Small intestine (tissue), 7 donors: ENCODE results near the gene EPHA1. TPM values are rescaled to one million over a fixed set of nuclear protein-coding genes. Genes with fewer than 3 reads are reported as not detected.

ENCODE experiments used
- DNase-seq, 2 donors: peaks; one replicate each; pipeline versions ENCODE4 v3.0.0 to v3.0.0-alpha.2; 2013
- FAIRE-seq: peaks from 2 replicates; lab custom pipeline; 2012; peaks lifted over from hg19 to GRCh38; lab: Jason Lieb, UNC
- H3K27ac ChIP-seq, 3 donors: one replicate each; pipeline ENCODE4 v1.5.1; 2013; ENCODE audit warnings: low read length in 2 of 3, mild to moderate bottlenecking in 2 of 3, control low read depth in 1 of 3, inconsistent platforms in 1 of 3, low read depth in 1 of 3, moderate library complexity in 1 of 3
- H3K27me3 ChIP-seq, 3 donors: one replicate each; pipeline ENCODE4 v1.6.1; 2013; ENCODE audit warnings: low read length in 3 of 3, inconsistent platforms in 1 of 3; ENCODE audit not compliant: control insufficient read depth in 3 of 3, insufficient read depth in 3 of 3
- H3K36me3 ChIP-seq, 3 donors: one replicate each; pipeline ENCODE4 v1.6.1; 2013; ENCODE audit warnings: low read length in 3 of 3, inconsistent platforms in 1 of 3, low read depth in 1 of 3, mild to moderate bottlenecking in 1 of 3, moderate library complexity in 1 of 3; ENCODE audit not compliant: control insufficient read depth in 3 of 3, insufficient read depth in 2 of 3
- H3K4me1 ChIP-seq, 3 donors: one replicate each; pipeline ENCODE4 v1.6.1; 2013; ENCODE audit warnings: low read length in 2 of 3, inconsistent platforms in 1 of 3, low read depth in 1 of 3, mild to moderate bottlenecking in 1 of 3, moderate library complexity in 1 of 3; ENCODE audit not compliant: control insufficient read depth in 3 of 3, insufficient read depth in 2 of 3
- H3K4me3 ChIP-seq, 3 donors: one replicate each; pipeline ENCODE4 v1.5.1; 2013; ENCODE audit warnings: low read length in 3 of 3, control low read depth in 1 of 3, inconsistent platforms in 1 of 3, low read depth in 1 of 3, mild to moderate bottlenecking in 1 of 3, moderate library complexity in 1 of 3
- H3K9me3 ChIP-seq, 2 donors: one replicate each; pipeline ENCODE4 v1.6.1; 2013; ENCODE audit warnings: low read depth in 1 of 2, low read length in 1 of 2; ENCODE audit not compliant: control insufficient read depth in 2 of 2, insufficient read depth in 1 of 2
- WGBS, 3 donors: extraction: QIAGEN DNeasy Blood & Tissue Kit; methylation state at CpG; one replicate each; pipeline ENCODE4 v1.1.7; 2013; 5-methylcytosine and 5-hydroxymethylcytosine counted together
- polyA plus RNA-seq, 4 donors: library from polyadenylated mRNA; stranded (reverse) in 3 of 4; unstranded in 1 of 4; fragments of 200-250 nt in 3 of 4; fragments of 120-200 nt in 1 of 4; gene quantifications; one replicate each; pipeline versions ENCODE4 v1.2.1 to v1.2.3, GENCODE V29; 2013
- donor health status: healthy with polysubstance abuse.
- donor health status: control.
- donor health status: control.
- donor health status: Bipolar disorder and iron deficiency.
- donor health status: healthy.

Gene EPHA1
- polyA plus RNA-seq, 4 donors: 14.6 to 47.4 (median 31.0) TPM

DNA sequence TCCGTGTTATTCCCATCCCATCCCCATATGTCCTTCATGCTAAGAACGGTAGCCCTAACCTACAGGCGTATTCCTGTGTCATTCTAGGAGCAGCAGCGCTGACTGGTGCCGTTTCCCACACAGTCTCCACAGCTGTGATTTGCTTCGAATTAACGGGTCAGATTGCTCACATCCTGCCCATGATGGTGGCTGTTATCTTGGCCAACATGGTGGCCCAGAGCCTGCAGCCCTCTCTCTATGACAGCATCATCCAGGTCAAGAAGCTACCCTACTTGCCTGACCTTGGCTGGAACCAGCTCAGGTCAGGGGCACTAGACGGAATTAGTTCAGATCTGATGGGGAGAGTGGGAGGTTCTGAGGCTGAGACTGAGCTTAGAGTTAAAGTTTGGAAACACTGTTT is 66.8 kb downstream of the EPHA1 start:
- no peaks in the 10 kb centered on the region for H3K36me3 ChIP-seq
- H3K4me3 ChIP-seq: no peak overlapping the region
- H3K27me3 ChIP-seq: peaks cover 0 to 10% (median 0%) of the 10 kb centered on the region in 3 donors
- H3K9me3 ChIP-seq: no peaks in the 10 kb centered on the region
- 92 to 96% (median 94%) methylated on average over 8 of the region's 8 CpGs for WGBS, 3 donors
- no peak for DNase-seq
- no peak for FAIRE-seq
- no peak overlapping the region for H3K27ac ChIP-seq
- H3K4me1 ChIP-seq: peaks cover 0 to 3% (median 0%) of the 10 kb centered on the region in 3 donors

Other genes starting within 250 kb of the EPHA1 start
- not detected for gene TAS2R39, start 225.4 kb downstream of the EPHA1 start, polyA plus RNA-seq
- gene TAS2R40, start 186.8 kb downstream of the EPHA1 start, polyA plus RNA-seq: not detected
- 100 to 1,000 TPM; 250 to 450 (median 313) TPM for gene GSTK1, start 145.4 kb downstream of the EPHA1 start, polyA plus RNA-seq
- 100 to 1,000 TPM in 1 of 4 donors, 10 to 100 TPM in 3; 32.5 to 127 (median 66.5) TPM for gene TMEM139, start 123.9 kb downstream of the EPHA1 start, polyA plus RNA-seq
- 10 to 100 TPM in 2 of 4 donors, 1 to 10 TPM in 2; 4.9 to 29.8 (median 9.0) TPM for gene CASP2, start 120.5 kb downstream of the EPHA1 start, polyA plus RNA-seq
- gene CLCN1, start 92.7 kb downstream of the EPHA1 start, polyA plus RNA-seq: 10 to 100 TPM in 1 of 4 donors, under 1 TPM in 1, not detected in 2; 0.19 to 24.9 TPM
- 1 to 10 TPM in 2 of 4 donors, under 1 TPM in 1, not detected in 1; 0.54 to 3.3 (median 1.5) TPM for gene FAM131B, start 46.1 kb downstream of the EPHA1 start, polyA plus RNA-seq
- 10 to 100 TPM; 50.3 to 77.1 (median 62.0) TPM for gene ZYX, start 27.5 kb downstream of the EPHA1 start, polyA plus RNA-seq
- not detected for gene TAS2R60, start 34.6 kb upstream of the EPHA1 start, polyA plus RNA-seq
- gene TAS2R41, start 69.0 kb upstream of the EPHA1 start, polyA plus RNA-seq: not detected
- 1 to 10 TPM in 1 of 4 donors, under 1 TPM in 3; 0.33 to 5.0 (median 0.72) TPM for gene CTAGE15, start 162.9 kb upstream of the EPHA1 start, polyA plus RNA-seq
- under 1 TPM; 0.22 to 0.87 (median 0.68) TPM for gene TCAF2, start 212.1 kb upstream of the EPHA1 start, polyA plus RNA-seq